Measurements from ENCODE around the gene ST6GALNAC5. TPM values are rescaled to one million over a fixed set of nuclear protein-coding genes. Genes with fewer than 3 reads are reported as not detected.

ST6GALNAC5 gene
- total RNA-seq, 3 donors from 2014 or later: 0.48 to 53.4 (median 15.4) TPM

GRCh38 chr1:77047978-77048614 is 180.8 kb downstream of the ST6GALNAC5 start:
- Histone ChIP-seq H3K4me1 (no peaks in the 10 kb centered on the region), H3K9me3 (no peaks in the 10 kb centered on the region), H3K27ac (no peak overlapping the region), H3K4me3 (no peak overlapping the region), H3K36me3 (no peaks in the 10 kb centered on the region), H3K27me3 (no peaks in the 10 kb centered on the region)
- TF ChIP-seq CTCF (IDR thresholded peaks at IDR 0.05) (no peak), POLR2A (IDR thresholded peaks at IDR 0.05) (no peak), POLR2AphosphoS5 (IDR thresholded peaks at IDR 0.05) (no peak)
- no peak for DNase-seq (ENCODE audit: low spot score in 2 of 2)
- intact Hi-C loops (cut with DNase I; ENCODE audit: low total_unique reads): no loop called here

- intact Hi-C loops (cut with DNase I; ENCODE audit: low total_unique reads): no loop called here
- Histone ChIP-seq H3K4me3 (no peak overlapping the region), H3K27ac (no peak overlapping the region), H3K27me3 (no peaks in the 10 kb centered on the region), H3K36me3 (no peaks in the 10 kb centered on the region), H3K4me1 (no peaks in the 10 kb centered on the region), H3K9me3 (no peaks in the 10 kb centered on the region)
- TF ChIP-seq CTCF (IDR thresholded peaks at IDR 0.05): no peak
- DNase-seq (ENCODE audit: low spot score in 2 of 2): no peak
Observed at GRCh38 chr1:77048615-77049005, 181.3 kb downstream of the ST6GALNAC5 start.

- intact Hi-C loops (cut with DNase I; ENCODE audit: low total_unique reads): no loop called here
- no peaks in the 10 kb centered on the region for H3K36me3 ChIP-seq
Observed at GRCh38 chr1:77051425-77051824, 184.1 kb downstream of the ST6GALNAC5 start.

GRCh38 chr1:77056525-77056924 is 189.2 kb downstream of the ST6GALNAC5 start:
- no peak overlapping the region for H3K4me3 ChIP-seq
- DNase-seq (ENCODE audit: low spot score in 2 of 2): no peak
- no peak for TF ChIP-seq POLR2A (IDR thresholded peaks at IDR 0.05)
- TF ChIP-seq POLR2AphosphoS5 (IDR thresholded peaks at IDR 0.05): no peak
- no peak for TF ChIP-seq CTCF (IDR thresholded peaks at IDR 0.05)
- no peaks in the 10 kb centered on the region for H3K4me1 ChIP-seq
- no peak overlapping the region for H3K27ac ChIP-seq
- no peaks in the 10 kb centered on the region for H3K36me3 ChIP-seq
- no peaks in the 10 kb centered on the region for H3K27me3 ChIP-seq
- intact Hi-C loops (cut with DNase I; ENCODE audit: low total_unique reads): no loop called here
- no peaks in the 10 kb centered on the region for H3K9me3 ChIP-seq

More at GRCh38 chr1:77051425-77051824, 184.1 kb downstream of the ST6GALNAC5 start:
- Histone ChIP-seq H3K9me3 (no peaks in the 10 kb centered on the region), H3K4me3 (no peak overlapping the region), H3K27me3 (no peaks in the 10 kb centered on the region), H3K27ac (no peak overlapping the region), H3K4me1 (no peaks in the 10 kb centered on the region)
- TF ChIP-seq CTCF (IDR thresholded peaks at IDR 0.05) (no peak), POLR2AphosphoS5 (IDR thresholded peaks at IDR 0.05) (no peak), POLR2A (IDR thresholded peaks at IDR 0.05) (no peak)
- no peak for DNase-seq (ENCODE audit: low spot score in 2 of 2)

- no peaks in the 10 kb centered on the region for H3K9me3 ChIP-seq
- intact Hi-C loops (cut with DNase I; ENCODE audit: low total_unique reads): no loop called here
- no peaks in the 10 kb centered on the region for H3K27me3 ChIP-seq
- H3K27ac ChIP-seq: no peak overlapping the region
- DNase-seq (ENCODE audit: low spot score in 2 of 2): no peak
- TF ChIP-seq POLR2AphosphoS5 (IDR thresholded peaks at IDR 0.05): no peak
- no peak for TF ChIP-seq POLR2A (IDR thresholded peaks at IDR 0.05)
- no peak for TF ChIP-seq CTCF (IDR thresholded peaks at IDR 0.05)
- no peak overlapping the region for H3K4me3 ChIP-seq
- no peaks in the 10 kb centered on the region for H3K4me1 ChIP-seq
- no peaks in the 10 kb centered on the region for H3K36me3 ChIP-seq
Observed at GRCh38 chr1:77057994-77058585, 190.8 kb downstream of the ST6GALNAC5 start.

Measured in breast epithelium (tissue), 4 donors.